ENCODE data around the gene RNF168.
"Not testable (repeated sequence)": the region's sequence is repeated elsewhere in the genome, so short reads cannot be mapped to it uniquely, and the experiment has no call there.

RNF168 gene

DNA sequence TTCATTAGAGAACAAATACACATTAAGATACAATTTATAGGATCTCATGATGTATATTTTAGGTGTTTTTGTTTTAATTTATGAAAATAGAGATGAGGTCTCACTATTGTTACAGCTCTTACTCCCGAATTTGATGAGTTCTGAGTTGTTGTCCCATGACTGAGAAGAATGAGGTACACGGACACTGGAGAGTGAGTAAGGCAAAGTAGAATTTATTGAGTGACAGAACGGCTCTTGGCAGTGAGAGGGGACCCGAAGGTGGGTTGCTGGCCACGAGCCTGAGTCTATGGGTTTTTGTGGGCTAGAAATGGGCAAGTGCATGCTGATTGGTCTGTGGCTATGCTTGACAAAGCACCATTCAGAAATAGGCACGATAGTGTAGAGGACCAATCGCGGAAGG is 3.1 kb upstream of the RNF168 start:
- TF ChIP-seq JUND (IDR thresholded peaks at IDR 0.05; ENCODE audit: low read depth): no peak
- DNase-seq (ENCODE audit: low read depth in 1 of 2, low spot score in 1 of 2): peak in 1 of 2 experiments; percentile 46
- in situ Hi-C loops (cut with HindIII; ENCODE audit: low pct_unique_long_range_greater_than_20kb, low sequenced_read_pairs): no loop called here

DNA sequence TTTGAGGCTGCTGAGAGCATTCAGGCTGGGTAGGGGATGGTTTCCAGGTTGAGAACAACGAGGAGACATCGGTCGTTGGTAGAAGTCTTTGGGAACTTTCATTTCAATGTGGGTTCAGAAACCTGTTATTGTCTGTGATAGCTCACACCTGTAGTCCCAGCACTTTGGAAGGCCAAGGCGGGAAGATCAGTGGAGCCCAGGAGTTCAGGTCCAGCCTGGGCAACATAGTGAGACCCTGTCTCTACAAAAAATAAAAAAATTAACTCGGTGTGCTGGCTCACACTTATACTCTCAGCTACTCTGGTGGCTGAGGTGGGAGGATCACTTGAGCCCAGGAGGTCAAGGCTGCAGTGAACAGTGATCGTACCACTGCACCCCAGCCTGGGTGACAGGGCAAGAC is 988 bp upstream of the RNF168 start:
- no peak for TF ChIP-seq JUND (IDR thresholded peaks at IDR 0.05; ENCODE audit: low read depth)
- DNase-seq (ENCODE audit: low read depth in 1 of 2, low spot score in 1 of 2): no peak
- in situ Hi-C loops (cut with HindIII; ENCODE audit: low pct_unique_long_range_greater_than_20kb, low sequenced_read_pairs): no loop called here

- in situ Hi-C loops (cut with HindIII; ENCODE audit: low pct_unique_long_range_greater_than_20kb, low sequenced_read_pairs); DNase-seq (ENCODE audit: low read depth in 1 of 2, low spot score in 1 of 2): not testable (repeated sequence)
Measured at GRCh38 chr3:196504077-196504398, 470 bp upstream of the RNF168 start.

DNA sequence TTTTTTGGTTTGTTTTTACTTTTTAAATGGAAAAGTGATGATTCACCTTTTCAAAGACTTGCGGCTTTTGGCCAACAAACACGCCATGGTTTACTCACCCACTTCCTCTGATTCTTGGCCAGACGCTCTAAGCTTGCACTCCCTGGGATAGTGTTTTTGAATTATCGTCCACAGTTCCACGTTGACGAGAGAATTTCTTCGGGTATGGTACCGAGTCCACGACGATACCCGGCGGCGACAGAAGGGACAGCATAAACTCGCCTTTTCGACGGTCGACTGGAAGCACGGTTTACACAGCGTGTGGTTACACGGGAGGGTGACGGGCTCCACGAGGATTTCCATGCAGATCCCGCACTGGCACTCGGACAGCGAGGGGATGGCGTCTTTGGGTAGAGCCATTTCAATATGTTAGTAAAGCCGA is 783 bp downstream of the RNF168 start:
- in situ Hi-C loops (cut with HindIII; ENCODE audit: low pct_unique_long_range_greater_than_20kb, low sequenced_read_pairs): no loop called here

GRCh38 chr3:196501316-196502044 is 2.1 kb downstream of the RNF168 start:
- in situ Hi-C loops (cut with HindIII; ENCODE audit: low pct_unique_long_range_greater_than_20kb, low sequenced_read_pairs): no loop called here
- peak in 1 of 2 experiments; percentile 57 for DNase-seq (ENCODE audit: low read depth in 1 of 2, low spot score in 1 of 2)
- TF ChIP-seq JUND (IDR thresholded peaks at IDR 0.05; ENCODE audit: low read depth): no peak

More for the DNA sequence above, 783 bp downstream of the RNF168 start:
- DNase-seq (ENCODE audit: low read depth in 1 of 2, low spot score in 1 of 2): peak; percentile 68 to 84
- no peak for TF ChIP-seq JUND (IDR thresholded peaks at IDR 0.05; ENCODE audit: low read depth)

DNA sequence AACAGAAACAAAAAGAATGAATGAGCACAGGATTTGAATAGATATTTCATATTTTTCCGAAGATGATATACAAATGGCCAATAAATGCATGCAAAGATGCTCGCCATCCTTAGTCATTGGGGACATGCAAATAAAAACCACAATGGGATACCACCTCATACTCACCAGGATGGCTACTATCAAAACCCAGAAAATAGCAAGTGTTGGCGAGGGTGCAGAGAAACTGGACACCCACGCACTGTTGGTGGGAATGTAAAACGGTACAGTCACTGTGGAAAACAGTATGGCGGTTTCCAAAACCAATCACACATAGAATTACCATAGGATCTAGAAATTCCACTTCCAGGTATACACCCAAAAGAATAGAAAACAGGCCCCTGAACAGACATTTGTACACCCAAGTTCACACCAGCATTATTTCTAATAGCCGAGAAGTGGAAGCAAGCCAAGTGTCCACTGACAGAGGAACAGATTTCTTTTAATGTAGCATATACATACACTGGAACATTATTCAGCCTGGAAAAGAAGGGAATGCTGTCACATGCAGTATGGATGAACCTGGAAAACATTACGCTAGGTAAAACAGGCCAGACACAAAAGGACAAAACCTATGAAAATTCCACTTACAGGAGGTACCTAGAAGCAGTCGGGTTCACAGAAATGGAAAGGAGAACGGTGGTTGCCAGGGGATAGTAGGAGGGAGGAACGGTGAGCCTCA is 3.6 kb downstream of the RNF168 start:
- DNase-seq (ENCODE audit: low read depth in 1 of 2, low spot score in 1 of 2): no peak
- no peak; the same call in 1 of the 2 replicates for TF ChIP-seq JUND (IDR thresholded peaks at IDR 0.05; ENCODE audit: low read depth)
- in situ Hi-C loops (cut with HindIII; ENCODE audit: low pct_unique_long_range_greater_than_20kb, low sequenced_read_pairs): no loop called here

GRCh38 chr3:196499061-196499460 is 4.5 kb downstream of the RNF168 start:
- in situ Hi-C loops (cut with HindIII; ENCODE audit: low pct_unique_long_range_greater_than_20kb, low sequenced_read_pairs): no loop called here
- DNase-seq (ENCODE audit: low read depth in 1 of 2, low spot score in 1 of 2): no peak
- TF ChIP-seq JUND (IDR thresholded peaks at IDR 0.05; ENCODE audit: low read depth): no peak

GRCh38 chr3:196498297-196498696 is 5.3 kb downstream of the RNF168 start:
- no peak for TF ChIP-seq JUND (IDR thresholded peaks at IDR 0.05; ENCODE audit: low read depth)
- in situ Hi-C loops (cut with HindIII; ENCODE audit: low pct_unique_long_range_greater_than_20kb, low sequenced_read_pairs): no loop called here
- DNase-seq (ENCODE audit: low read depth in 1 of 2, low spot score in 1 of 2): no peak

DNA sequence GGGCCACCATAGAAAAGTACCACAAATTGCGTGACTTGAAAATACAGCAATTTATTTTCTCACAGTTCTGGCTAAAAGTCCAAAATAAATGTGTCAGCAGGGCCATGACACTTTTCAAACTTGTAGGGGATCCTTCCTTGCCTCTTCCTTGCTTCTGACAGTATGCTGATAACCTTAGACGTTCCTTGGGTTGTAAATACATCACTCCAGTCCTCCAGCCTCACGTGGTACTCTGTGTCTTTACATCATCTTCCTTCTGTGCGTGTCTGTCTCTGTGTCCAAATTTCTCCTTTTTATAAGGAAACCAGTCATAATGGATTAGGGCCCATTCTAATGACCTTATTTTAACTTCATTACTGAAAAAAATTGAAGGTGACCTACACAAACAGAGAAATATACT is 7.4 kb downstream of the RNF168 start:
- no peak for TF ChIP-seq JUND (IDR thresholded peaks at IDR 0.05; ENCODE audit: low read depth)
- no peak for DNase-seq (ENCODE audit: low read depth in 1 of 2, low spot score in 1 of 2)
- in situ Hi-C loops (cut with HindIII; ENCODE audit: low pct_unique_long_range_greater_than_20kb, low sequenced_read_pairs): no loop called here

DNA sequence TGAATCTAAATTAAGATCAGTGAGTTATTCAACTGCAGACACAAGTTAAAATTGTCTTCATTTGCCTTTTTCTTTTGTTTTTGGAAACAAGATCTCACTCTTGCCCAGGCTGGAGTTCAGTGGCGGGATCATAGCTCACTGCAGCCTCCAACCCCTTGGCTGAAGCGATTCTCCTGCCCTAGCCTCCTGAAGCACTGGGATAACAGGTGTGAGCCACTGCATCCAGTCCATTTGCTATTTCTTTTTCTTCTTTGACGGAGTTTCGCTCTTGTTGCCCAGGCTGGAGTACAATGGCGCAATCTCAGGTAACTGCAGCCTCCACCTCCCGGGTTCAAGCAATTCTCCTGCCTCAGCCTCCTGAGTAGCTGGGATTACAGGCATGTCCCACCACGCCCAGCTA is 10.3 kb downstream of the RNF168 start:
- TF ChIP-seq JUND (IDR thresholded peaks at IDR 0.05; ENCODE audit: low read depth): no peak

GRCh38 chr3:196492080-196492479 is 11.5 kb downstream of the RNF168 start:
- in situ Hi-C loops (cut with HindIII; ENCODE audit: low pct_unique_long_range_greater_than_20kb, low sequenced_read_pairs): no loop called here
- TF ChIP-seq JUND (IDR thresholded peaks at IDR 0.05; ENCODE audit: low read depth): no peak
- no peak for DNase-seq (ENCODE audit: low read depth in 1 of 2, low spot score in 1 of 2)

More for the DNA sequence above, 10.3 kb downstream of the RNF168 start:
- no peak for DNase-seq (ENCODE audit: low read depth in 1 of 2, low spot score in 1 of 2)
- in situ Hi-C loops (cut with HindIII; ENCODE audit: low pct_unique_long_range_greater_than_20kb, low sequenced_read_pairs): no loop called here

DNA sequence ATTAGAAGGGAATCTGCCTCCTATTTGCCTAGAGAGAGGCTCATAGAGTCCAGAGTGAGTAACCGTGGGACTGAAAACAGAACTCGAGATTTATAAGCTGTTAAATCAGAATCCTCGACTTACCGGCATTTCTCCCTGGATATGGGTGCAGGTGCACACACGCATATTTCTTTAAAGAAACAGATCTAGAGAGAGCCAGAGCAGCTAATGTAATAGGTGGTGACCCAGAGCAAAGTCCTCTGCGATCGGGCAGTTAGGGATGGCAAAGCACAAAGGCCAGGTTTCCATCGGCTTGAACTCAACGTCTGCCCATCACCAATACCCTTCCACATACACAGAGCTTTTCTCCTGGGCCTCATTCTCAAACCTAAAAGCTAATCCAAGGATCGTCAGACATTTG is 13.8 kb downstream of the RNF168 start:
- DNase-seq (ENCODE audit: low read depth in 1 of 2, low spot score in 1 of 2): no peak
- in situ Hi-C loops (cut with HindIII; ENCODE audit: low pct_unique_long_range_greater_than_20kb, low sequenced_read_pairs): no loop called here
- TF ChIP-seq JUND (IDR thresholded peaks at IDR 0.05; ENCODE audit: low read depth): no peak

- DNase-seq (ENCODE audit: low read depth in 1 of 2, low spot score in 1 of 2): peak in 1 of 2 experiments; percentile 55
- in situ Hi-C loops (cut with HindIII; ENCODE audit: low pct_unique_long_range_greater_than_20kb, low sequenced_read_pairs): no loop called here
- no peak for TF ChIP-seq JUND (IDR thresholded peaks at IDR 0.05; ENCODE audit: low read depth)
Measured at GRCh38 chr3:196486263-196486662, 17.3 kb downstream of the RNF168 start.

Data from T47D (cell line).